AML-193 (cell line): ENCODE results near the gene MYCBPAP.
A peak's percentile ranks its signal among the peaks of the same experiment; 100 is the strongest.

Experiments used
- DNase-seq, 2 experiments: peaks; one replicate each; lab custom pipeline; 2025; lab: John Stamatoyannopoulos, UW

MYCBPAP gene

GRCh38 chr17:50537721-50538548, 29.7 kb downstream of the MYCBPAP start:
- no peak for DNase-seq

DNA sequence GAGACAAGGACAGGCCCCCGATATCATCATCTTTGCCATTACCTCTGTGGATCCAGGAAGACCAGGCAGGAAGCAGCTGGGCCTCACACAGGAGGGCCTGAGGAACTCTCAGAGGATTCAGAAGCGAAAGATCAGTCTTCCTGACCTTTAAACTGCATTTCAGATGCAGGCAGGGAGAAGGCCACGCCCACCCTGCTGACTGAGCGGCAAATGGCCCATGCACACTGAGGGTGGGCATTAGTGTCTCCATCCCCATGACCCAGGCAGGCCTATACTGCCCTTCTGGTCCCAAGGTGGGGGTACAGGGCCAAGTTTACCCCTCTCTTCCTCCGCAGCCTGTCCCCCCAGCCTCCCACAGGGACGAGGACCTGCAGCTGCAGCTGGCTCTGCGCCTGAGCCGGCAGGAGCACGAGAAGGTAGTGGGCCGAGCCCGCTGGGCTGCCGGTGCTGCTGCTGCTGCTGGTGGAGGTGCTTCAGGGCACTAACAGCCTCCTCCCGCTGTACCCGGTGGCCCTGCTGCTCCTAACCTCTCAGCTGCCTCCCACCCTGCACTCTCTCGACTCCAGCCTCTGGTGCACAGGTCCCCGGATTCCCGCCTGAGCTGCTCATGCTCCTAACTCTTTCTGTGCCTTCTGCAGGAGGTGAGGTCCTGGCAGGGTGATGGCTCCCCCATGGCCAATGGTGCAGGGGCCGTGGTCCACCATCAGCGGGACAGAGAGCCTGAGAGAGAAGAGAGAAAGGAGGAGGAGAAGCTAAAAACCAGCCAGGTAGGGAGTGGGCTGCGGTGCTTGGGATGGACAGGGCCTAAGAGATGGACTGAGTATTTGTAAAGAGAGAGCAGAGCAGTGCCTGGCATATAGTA, 30.5 kb downstream of the MYCBPAP start:
- DNase-seq = no peak

- DNase-seq = no peak
Observed at GRCh38 chr17:50539762-50540559, 31.7 kb downstream of the MYCBPAP start.

DNA sequence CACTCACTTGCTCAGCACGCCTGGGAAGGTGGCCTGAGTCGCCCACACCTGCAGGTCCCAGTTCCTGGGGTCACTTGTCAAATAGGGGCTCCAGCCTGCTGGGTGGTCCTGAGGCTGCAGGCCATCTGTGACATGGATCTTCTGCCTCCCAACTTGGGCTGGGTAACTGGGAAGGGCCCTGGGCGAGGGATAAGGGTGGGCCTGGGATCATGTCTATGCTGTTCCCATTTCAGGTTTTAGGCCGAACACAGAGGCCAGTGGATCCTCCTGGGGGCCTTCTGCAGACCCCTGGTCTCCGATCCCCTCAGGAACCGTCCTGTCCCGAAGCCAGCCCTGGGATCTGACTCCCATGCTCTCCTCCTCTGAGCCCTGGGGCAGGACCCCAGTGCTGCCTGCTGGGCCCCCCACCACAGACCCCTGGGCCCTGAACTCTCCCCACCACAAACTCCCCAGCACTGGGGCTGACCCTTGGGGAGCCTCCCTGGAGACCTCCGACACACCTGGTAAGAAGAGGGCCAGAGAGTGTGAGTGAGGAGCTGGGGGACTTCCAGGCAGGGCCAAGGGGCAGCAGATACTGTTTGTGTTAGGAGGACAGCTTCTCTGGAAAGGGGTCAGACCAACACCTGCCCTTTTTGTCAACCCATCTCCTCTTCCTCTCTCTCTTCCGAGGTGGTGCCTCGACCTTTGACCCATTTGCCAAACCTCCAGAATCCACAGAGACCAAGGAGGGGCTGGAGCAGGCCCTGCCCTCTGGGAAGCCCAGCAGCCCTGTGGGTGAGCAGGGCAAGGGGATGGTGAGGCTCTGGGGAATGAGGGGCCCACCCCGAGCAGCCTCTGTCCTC, 32.5 kb downstream of the MYCBPAP start:
- no peak for DNase-seq

- DNase-seq = no peak
Observed at GRCh38 chr17:50541402-50541715, 33.1 kb downstream of the MYCBPAP start.

- DNase-seq = peak; percentile 70 to 87
Observed at GRCh38 chr17:50541716-50542688, 33.8 kb downstream of the MYCBPAP start.

DNA sequence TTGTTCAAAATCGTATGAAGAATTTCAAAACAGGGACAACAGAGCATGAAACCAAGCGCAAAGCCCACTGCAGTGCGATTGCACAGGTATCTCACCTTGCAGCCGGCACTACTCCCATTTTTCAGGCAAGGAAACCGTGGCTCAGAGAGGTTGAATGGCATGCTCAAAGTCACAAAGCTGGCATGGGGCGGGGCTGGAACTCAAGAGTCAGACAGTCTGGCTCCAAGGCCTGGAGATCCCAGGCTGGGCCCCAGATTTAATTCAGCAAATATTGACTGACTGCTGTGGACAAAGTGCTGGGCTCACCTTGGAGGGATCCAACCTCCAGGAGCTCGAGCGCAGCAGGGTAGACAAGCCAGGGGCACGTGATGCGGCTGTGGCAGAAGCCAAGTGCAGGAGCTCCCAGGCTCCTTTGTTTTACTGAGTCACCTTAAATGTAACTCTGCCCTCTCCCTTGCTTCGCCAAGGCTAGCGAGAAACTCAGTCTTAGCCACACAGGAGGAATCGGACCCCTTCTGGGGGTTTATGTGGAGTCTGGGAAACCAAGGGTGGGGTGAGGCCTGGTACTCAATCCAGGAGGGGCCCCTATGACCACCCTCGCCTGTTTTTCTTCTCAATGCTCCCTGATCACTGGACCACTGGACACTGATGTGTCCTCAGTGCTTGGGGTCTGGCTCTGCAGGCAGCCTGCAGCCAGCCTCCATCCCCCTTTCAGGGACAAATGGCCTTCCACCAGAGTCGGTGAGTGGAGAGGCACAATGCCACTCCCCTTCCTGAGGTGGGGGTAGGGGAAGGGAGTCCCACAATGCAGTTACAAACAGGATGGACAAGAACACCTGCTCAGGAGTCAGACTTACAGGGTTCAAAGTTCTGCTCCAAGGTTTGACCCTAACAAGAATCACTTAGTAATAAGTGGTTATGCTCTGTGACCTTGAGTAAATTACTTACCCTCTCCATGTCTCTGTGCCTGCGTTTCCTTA, 34.8 kb downstream of the MYCBPAP start:
- no peak for DNase-seq

DNA sequence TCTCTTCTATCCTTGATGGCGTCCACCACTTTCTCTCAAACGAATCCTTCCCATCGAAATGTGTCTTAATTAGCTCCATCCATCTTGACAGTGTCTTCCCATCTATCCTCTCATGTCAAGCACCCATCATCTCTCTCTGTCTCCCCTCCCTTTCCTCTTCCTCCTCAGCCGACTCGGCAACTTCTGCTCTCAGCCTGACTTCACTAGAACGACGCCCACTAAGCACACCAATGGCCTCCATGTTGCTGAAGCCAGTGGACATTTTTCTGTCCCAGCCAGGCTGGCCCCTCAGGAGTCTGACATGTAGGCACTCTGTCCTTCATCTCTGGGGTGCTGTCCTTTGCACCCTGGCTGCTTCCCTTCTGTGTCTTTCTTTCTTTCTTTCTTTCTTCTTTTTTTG, 36.3 kb downstream of the MYCBPAP start:
- no peak for DNase-seq

- no peak for DNase-seq
Observed at GRCh38 chr17:50545311-50545710, 37.1 kb downstream of the MYCBPAP start.

GRCh38 chr17:50546701-50547034, 38.4 kb downstream of the MYCBPAP start:
- DNase-seq = no peak

DNA sequence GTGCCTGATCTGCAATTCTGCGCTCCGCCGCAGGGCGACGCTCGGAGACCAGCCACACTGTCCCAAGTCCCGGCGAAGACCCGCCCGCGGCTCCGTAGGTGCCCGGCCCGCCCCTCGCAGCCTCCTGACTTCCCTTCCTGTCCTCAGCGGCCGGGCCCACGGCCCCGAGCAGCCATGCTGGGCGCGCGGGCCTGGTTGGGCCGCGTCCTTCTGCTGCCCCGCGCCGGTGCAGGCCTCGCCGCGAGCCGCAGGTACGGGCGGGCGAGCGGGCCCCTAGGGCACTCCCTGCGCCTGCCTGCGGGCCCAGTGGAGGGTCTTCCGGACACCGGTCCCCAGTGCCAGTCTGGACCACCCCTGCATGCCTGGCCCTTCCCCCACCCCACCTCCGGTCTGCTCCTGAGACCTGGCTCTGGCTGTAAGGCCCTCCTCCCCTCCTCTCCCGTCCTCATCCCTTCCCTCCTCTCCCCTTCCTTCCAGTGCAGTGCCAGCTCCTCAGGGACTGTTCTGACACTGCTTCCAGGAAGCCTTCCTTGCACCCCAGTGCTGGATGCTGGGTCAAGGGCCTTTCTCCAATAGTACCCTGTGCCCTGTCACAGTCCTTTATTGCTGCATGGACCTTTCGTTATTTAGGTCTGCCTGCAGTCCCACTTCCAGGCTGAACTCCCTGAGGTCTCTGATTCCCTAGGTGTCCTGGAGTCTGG, 38.9 kb downstream of the MYCBPAP start, which contains the start of gene SPATA20:
Gene SPATA20 (plus strand): TSS at position 140 of the 701 bp plus-strand sequence. CDS start 35 bp downstream, at position 175.
- peak; percentile 88 to 90 for DNase-seq

DNA sequence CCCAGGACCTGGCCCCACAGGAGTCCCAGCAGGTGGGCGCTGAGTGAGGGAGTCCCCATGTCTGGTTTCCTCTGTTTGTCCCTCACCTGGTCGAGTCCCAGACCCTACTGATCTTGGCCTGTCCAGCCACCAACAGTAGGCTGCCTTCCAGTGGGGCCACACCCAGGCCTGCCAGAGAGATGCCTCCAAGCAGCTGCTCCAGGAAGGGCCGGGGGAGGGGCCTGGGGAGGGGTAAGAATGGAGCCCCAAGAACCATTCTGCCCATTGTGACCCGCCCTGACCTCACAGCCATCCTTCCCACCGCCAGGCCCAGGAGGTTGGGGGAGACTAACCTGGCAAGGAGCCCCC, 39.5 kb downstream of the MYCBPAP start:
- DNase-seq = no peak

DNA sequence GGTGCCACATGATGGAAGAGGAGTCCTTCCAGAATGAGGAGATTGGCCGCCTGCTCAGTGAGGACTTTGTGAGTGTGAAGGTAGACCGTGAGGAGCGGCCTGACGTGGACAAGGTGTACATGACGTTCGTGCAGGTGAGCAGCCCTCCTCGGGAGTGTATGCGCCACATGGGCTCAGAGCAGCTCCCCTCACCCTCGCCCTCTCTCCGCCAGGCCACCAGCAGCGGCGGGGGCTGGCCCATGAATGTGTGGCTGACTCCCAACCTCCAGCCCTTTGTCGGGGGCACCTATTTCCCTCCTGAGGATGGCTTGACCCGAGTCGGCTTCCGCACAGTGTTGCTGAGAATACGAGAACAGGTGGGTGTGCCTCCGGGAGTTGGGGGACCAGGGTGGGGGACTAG, 40.6 kb downstream of the MYCBPAP start:
- no peak for DNase-seq

DNA sequence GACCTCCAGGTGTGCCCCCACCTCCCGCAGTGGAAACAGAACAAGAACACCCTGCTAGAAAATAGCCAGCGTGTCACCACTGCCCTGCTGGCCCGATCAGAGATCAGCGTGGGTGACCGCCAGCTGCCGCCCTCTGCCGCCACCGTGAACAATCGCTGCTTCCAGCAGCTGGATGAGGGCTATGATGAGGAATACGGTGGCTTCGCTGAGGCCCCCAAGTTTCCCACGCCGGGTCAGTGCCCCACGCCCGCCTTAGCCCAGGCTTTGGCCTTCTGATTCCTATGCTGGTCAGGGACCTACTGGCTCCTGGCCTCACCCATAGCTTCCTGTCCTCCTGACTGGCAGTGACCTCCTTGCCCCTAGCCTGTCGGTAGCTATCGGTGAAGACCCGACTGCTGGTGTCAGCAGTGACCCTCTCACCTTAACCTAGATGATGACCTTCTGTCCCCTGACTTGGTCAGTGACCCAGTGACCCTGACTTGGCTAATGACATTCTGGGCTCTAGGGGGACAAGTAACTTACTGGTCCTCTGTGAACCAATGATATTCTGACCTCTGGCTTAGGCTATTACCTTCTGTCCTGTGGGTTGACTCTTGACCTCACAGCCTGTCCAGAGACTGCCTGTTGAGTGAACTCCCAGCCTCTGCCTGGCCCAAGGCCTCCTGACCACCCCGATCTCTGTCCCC, 41.2 kb downstream of the MYCBPAP start:
- DNase-seq = no peak

DNA sequence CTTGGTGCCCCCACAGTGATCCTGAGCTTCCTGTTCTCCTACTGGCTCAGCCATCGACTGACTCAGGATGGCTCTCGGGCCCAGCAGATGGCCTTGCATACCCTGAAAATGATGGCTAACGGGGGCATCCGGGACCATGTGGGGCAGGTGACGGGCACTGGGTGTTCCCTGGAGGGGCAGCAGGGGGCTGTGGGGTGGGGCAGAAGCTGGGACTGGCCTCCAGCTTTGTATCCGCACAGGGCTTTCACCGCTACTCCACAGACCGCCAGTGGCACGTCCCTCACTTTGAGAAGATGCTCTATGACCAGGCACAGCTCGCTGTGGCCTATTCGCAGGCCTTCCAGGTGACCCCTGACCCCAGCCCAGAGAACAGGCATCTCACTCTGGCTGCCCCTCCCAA, 41.7 kb downstream of the MYCBPAP start:
- DNase-seq = no peak

DNA sequence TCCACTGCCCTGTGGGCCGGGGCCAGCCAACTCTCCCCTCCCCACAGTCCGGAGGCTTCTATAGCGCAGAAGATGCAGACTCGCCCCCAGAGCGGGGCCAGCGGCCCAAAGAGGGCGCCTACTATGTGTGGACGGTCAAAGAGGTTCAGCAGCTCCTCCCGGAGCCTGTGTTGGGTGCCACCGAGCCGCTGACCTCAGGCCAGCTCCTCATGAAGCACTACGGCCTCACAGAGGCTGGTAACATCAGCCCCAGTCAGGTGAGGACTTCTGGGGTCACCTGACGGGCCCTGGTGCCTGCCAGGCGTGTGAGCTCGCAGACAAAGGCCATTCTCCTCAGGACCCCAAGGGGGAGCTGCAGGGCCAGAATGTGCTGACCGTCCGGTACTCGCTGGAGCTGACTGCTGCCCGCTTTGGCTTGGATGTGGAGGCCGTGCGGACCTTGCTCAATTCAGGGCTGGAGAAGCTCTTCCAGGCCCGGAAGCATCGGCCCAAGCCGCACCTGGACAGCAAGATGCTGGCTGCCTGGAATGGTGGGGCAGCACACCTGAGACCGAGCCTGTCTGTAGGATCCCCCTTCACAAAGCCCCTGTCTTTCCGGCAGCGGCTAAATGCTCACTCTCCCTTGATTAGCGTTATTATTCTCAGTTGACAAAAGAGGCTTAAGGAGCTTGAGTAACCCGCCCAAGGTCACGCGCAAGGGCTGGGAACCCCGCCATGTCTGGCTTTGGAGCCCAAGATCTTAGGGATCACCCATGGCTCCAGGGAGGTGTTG, 42.6 kb downstream of the MYCBPAP start:
- DNase-seq = peak; percentile 67 to 68

DNA sequence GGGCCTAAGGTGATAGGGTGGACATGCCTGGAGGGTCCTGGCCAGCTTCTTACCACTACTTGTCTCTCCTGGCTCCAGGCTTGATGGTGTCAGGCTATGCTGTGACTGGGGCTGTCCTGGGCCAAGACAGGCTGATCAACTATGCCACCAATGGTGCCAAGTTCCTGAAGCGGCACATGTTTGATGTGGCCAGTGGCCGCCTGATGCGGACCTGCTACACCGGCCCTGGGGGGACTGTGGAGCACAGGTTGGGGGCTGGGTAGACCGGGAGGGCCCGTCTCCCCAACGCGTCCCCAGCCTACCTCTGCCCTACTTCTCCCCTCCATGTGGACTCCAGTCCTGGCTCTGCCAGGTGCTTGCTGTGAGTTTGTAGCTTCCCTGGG, 43.2 kb downstream of the MYCBPAP start:
- no peak for DNase-seq
